ENCODE data around the gene ADM2.

The ADM2 gene

GRCh38 chr22:50456466-50457234 is 24.7 kb upstream of the ADM2 start:
- no peak overlapping the region for H3K4me3 ChIP-seq (ENCODE audit: low read depth in 1 of 2, low read length in 1 of 2)
- H3K27me3 ChIP-seq = no peaks in the 10 kb centered on the region
- TF ChIP-seq CTCF (IDR thresholded peaks at IDR 0.05) = no peak
- H3K9me3 ChIP-seq = no peaks in the 10 kb centered on the region
- peaks cover 94% of the 10 kb centered on the region for H3K36me3 ChIP-seq
- no peak overlapping the region for H3K27ac ChIP-seq
- H3K4me1 ChIP-seq (ENCODE audit: control insufficient read depth in 1 of 2, insufficient read depth in 1 of 2, low read depth in 1 of 2, low read length in 1 of 2) = no peaks in the 10 kb centered on the region

DNA sequence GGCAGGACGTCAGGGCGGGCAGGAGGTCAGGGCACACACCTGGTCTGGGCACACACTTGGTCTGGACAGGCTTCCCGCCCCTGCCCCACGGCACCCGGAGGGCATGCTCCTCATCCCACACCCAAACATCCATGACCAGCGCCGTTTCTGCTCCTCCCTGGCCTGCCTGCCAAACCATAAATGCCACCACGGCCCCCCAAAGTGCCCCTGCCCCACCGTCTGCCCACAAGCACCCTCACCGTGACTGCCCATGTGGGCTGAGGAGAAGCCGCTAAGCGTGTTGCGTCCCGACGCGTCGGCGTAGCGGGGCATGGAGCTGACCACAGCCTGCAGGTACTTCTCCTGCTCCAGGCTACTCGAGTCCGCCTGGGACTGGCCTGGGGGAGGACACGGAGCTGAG is 22.3 kb upstream of the ADM2 start:
- Histone ChIP-seq H3K4me1 (ENCODE audit: control insufficient read depth in 1 of 2, insufficient read depth in 1 of 2, low read depth in 1 of 2, low read length in 1 of 2) (no peaks in the 10 kb centered on the region), H3K27me3 (no peaks in the 10 kb centered on the region), H3K4me3 (ENCODE audit: low read depth in 1 of 2, low read length in 1 of 2) (no peak overlapping the region), H3K36me3 (peaks cover 100% of the 10 kb centered on the region), H3K9me3 (no peaks in the 10 kb centered on the region), H3K27ac (no peak overlapping the region)
- no peak for TF ChIP-seq CTCF (IDR thresholded peaks at IDR 0.05)

- Histone ChIP-seq H3K4me3 (ENCODE audit: low read depth in 1 of 2, low read length in 1 of 2) (no peak overlapping the region), H3K4me1 (ENCODE audit: control insufficient read depth in 1 of 2, insufficient read depth in 1 of 2, low read depth in 1 of 2, low read length in 1 of 2) (no peaks in the 10 kb centered on the region), H3K9me3 (no peaks in the 10 kb centered on the region), H3K27me3 (no peaks in the 10 kb centered on the region), H3K36me3 (peaks cover 100% of the 10 kb centered on the region), H3K27ac (no peak overlapping the region)
- no peak for TF ChIP-seq CTCF (IDR thresholded peaks at IDR 0.05)
Measured at GRCh38 chr22:50459496-50460140, 21.7 kb upstream of the ADM2 start.

- no peaks in the 10 kb centered on the region for H3K27me3 ChIP-seq
- H3K27ac ChIP-seq = no peak overlapping the region
- H3K4me3 ChIP-seq (ENCODE audit: low read depth in 1 of 2, low read length in 1 of 2) = no peak overlapping the region
- peaks cover 100% of the 10 kb centered on the region for H3K36me3 ChIP-seq
- TF ChIP-seq CTCF (IDR thresholded peaks at IDR 0.05) = no peak
- H3K9me3 ChIP-seq = no peaks in the 10 kb centered on the region
- no peaks in the 10 kb centered on the region for H3K4me1 ChIP-seq (ENCODE audit: control insufficient read depth in 1 of 2, insufficient read depth in 1 of 2, low read depth in 1 of 2, low read length in 1 of 2)
Measured at GRCh38 chr22:50460938-50461337, 20.4 kb upstream of the ADM2 start.

DNA sequence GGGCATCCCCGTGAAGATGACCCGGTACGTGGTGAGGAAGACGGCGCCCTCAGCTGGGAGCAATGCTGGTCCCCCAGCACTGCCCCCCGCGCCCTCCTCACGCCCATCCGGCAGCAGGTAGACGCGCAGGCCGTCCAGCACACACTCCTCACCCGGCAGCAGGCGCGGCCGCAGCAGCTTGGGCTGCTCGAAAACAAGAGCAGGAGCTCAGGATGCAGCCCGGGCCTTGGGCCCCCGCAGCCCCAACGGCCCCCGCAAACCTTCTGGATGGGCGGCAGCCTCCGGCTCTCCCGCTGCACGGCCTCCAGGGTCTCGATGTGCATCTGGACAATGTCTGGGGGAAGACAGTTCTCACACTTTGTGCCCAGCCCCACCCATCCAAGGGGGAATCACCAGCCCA is 19.8 kb upstream of the ADM2 start:
- Histone ChIP-seq H3K27ac (no peak overlapping the region), H3K27me3 (no peaks in the 10 kb centered on the region), H3K36me3 (peaks cover 100% of the 10 kb centered on the region), H3K9me3 (no peaks in the 10 kb centered on the region), H3K4me3 (ENCODE audit: low read depth in 1 of 2, low read length in 1 of 2) (no peak overlapping the region), H3K4me1 (ENCODE audit: control insufficient read depth in 1 of 2, insufficient read depth in 1 of 2, low read depth in 1 of 2, low read length in 1 of 2) (no peaks in the 10 kb centered on the region)
- TF ChIP-seq CTCF (IDR thresholded peaks at IDR 0.05) = no peak
